A549 (cell line): ENCODE measurements around the gene NEDD8. TPM values are rescaled to one million over a fixed set of nuclear protein-coding genes. Genes with fewer than 3 reads are reported as not detected.
"Not testable (repeated sequence)": the region's sequence is repeated elsewhere in the genome, so short reads cannot be mapped to it uniquely, and the experiment has no call there.

Source experiments
- ATAC-seq, 2 experiments: fragments of 200-7000 bp in 1 of 2; fragments of >200 bp in 1 of 2; cut with Nextera tagmentation in 1 of 2; cut with Tn5 transposase in 1 of 2; 3 replicates each; pipeline versions ENCODE4 v1.8.0 to v1.9.1; 2018 to 2020; ENCODE audit warnings: mild to moderate bottlenecking in 1 of 2, moderate library complexity in 1 of 2
- CTCF ChIA-PET: fragments of 300-600 bp; sonication (Branson Sonifier 250); formaldehyde crosslinking; extraction: SDS; loops from one replicate; lab custom pipeline; 2021; ENCODE audit warnings: antibody characterized with exemption, inconsistent platforms; lab: Yijun Ruan, JAX
- POLR2A ChIA-PET: fragments of 350-600 bp; formaldehyde crosslinking; extraction: SDS; loops from one replicate; lab custom pipeline; 2021; ENCODE audit warnings: antibody characterized with exemption, inconsistent platforms; lab: Yijun Ruan, JAX
- DNase-seq, 2 experiments: peaks; one replicate each; pipeline versions ENCODE4 v3.0.0 to v3.0.0-alpha.2; 2011 to 2016; ENCODE audit warnings: low read depth in 1 of 2, low spot score in 1 of 2
- FAIRE-seq: peaks from 2 replicates; lab custom pipeline; 2011; peaks lifted over from hg19 to GRCh38; lab: Jason Lieb, UNC
- H3K27ac ChIP-seq, 2 experiments: fragments of >200 bp; sonication (Bioruptor Twin); formaldehyde crosslinking; 3 replicates each; pipeline ENCODE4 v1.5.1; 2016 to 2017
- H3K4me1 ChIP-seq: fragments of >200 bp; sonication (Bioruptor Twin); formaldehyde crosslinking; 3 replicates; pipeline ENCODE4 v1.6.1; 2016
- H3K4me2 ChIP-seq: fragments of >200 bp; sonication (Bioruptor Twin); formaldehyde crosslinking; 3 replicates; pipeline ENCODE4 v1.6.1; 2016
- H3K4me3 ChIP-seq: fragments of >200 bp; sonication (Bioruptor Twin); formaldehyde crosslinking; 3 replicates; pipeline ENCODE4 v1.5.1; 2016
- H3K9me3 ChIP-seq: fragments of >200 bp; sonication (Bioruptor Twin); formaldehyde crosslinking; 3 replicates; pipeline ENCODE4 v1.6.1; 2016
- BHLHE40 ChIP-seq: IDR thresholded peaks from 2 replicates; pipeline ENCODE4 v1.6.1; 2012; ENCODE audit warnings: low read depth, low read length, inconsistent platforms
- CBX2 ChIP-seq: fragments of 200-600 bp; sonication (generic); IDR thresholded peaks from 2 replicates; pipeline ENCODE4 v1.6.1; 2016; ENCODE audit warnings: low read depth, mild to moderate bottlenecking, borderline replicate concordance
- CHD2 ChIP-seq: fragments of 150-350 bp; IDR thresholded peaks from 2 replicates; pipeline ENCODE4 v1.6.1; 2014; ENCODE audit warnings: low read length; ENCODE audit not compliant: partially characterized antibody
- EHMT2 ChIP-seq: fragments of 200-600 bp; sonication (generic); IDR thresholded peaks from 2 replicates; pipeline ENCODE4 v1.6.1; 2016; ENCODE audit warnings: antibody characterized with exemption, low read depth, mild to moderate bottlenecking, moderate library complexity
- EP300 ChIP-seq, 2 experiments: fragments of >200 bp; sonication (Bioruptor Twin); formaldehyde crosslinking; IDR thresholded peaks; 2 replicates in 1 of 2; 3 replicates in 1 of 2; pipeline ENCODE4 v1.6.1; 2016 to 2017
- FOSB ChIP-seq: fragments of 250-450 bp; sonication (Bioruptor Pico); IDR thresholded peaks from 2 replicates; pipeline ENCODE4 v1.5.0; 2020; ENCODE audit warnings: mild to moderate bottlenecking, moderate library complexity
- FOSL2 ChIP-seq, 2 experiments: fragments of 450-650 bp in 1 of 2; fragments of >200 bp in 1 of 2; sonication (Bioruptor Twin) in 1 of 2; formaldehyde crosslinking; IDR thresholded peaks; 2 replicates each; pipeline versions ENCODE4 v1.5.0 to v1.6.1; 2016 to 2020; ENCODE audit warnings: mild to moderate bottlenecking in 1 of 2, moderate library complexity in 1 of 2
- HOXA7 ChIP-seq: fragments of 250-450 bp; sonication (Bioruptor Pico); IDR thresholded peaks from 2 replicates; pipeline ENCODE4 v1.5.0; 2020; ENCODE audit warnings: mild to moderate bottlenecking, moderate library complexity
- HOXB5 ChIP-seq: fragments of 250-450 bp; sonication (Bioruptor Pico); IDR thresholded peaks from 2 replicates; pipeline ENCODE4 v1.5.0; 2020; ENCODE audit warnings: mild to moderate bottlenecking, moderate library complexity
- KDM1A ChIP-seq: fragments of 200-600 bp; sonication (generic); IDR thresholded peaks from 2 replicates; pipeline ENCODE4 v1.6.1; 2016; ENCODE audit warnings: low read depth, mild to moderate bottlenecking
- KDM5A ChIP-seq: fragments of 200-600 bp; sonication (generic); IDR thresholded peaks from 2 replicates; pipeline ENCODE4 v1.6.1; 2016; ENCODE audit warnings: antibody characterized with exemption, mild to moderate bottlenecking
- MAFK ChIP-seq: fragments of 450-650 bp; IDR thresholded peaks from 2 replicates; pipeline ENCODE4 v1.6.1; 2014; ENCODE audit not compliant: partially characterized antibody
- NPAS2 ChIP-seq: fragments of 250-450 bp; sonication (Bioruptor Pico); IDR thresholded peaks from 2 replicates; pipeline ENCODE4 v1.8.0; 2022; ENCODE audit warnings: mild to moderate bottlenecking, moderate library complexity, borderline replicate concordance
- NR3C1 ChIP-seq: fragments of >200 bp; sonication (Bioruptor Twin); formaldehyde crosslinking; IDR thresholded peaks from 3 replicates; pipeline ENCODE4 v1.6.1; 2017
- PHF8 ChIP-seq: fragments of 200-600 bp; sonication (generic); IDR thresholded peaks from 2 replicates; pipeline ENCODE4 v1.6.1; 2016; ENCODE audit warnings: low read depth, mild to moderate bottlenecking, antibody characterized with exemption, moderate library complexity, borderline replicate concordance
- POLR2AphosphoS2 ChIP-seq: conservative IDR thresholded peaks from 2 replicates; pipeline ENCODE4 v1.6.1; 2012; ENCODE audit warnings: low read length, improper control_type of control experiment, inconsistent platforms
- TFCP2L1 ChIP-seq: fragments of 250-450 bp; sonication (Bioruptor Pico); IDR thresholded peaks from 2 replicates; pipeline ENCODE4 v1.5.0; 2021; ENCODE audit warnings: mild to moderate bottlenecking
- WGBS: methylation state at CpG from one replicate; pipeline ENCODE4 v1.1.6; 2017; ENCODE audit errors: missing lambda C conversion rate; 5-methylcytosine and 5-hydroxymethylcytosine counted together
- polyA plus RNA-seq, 4 experiments: library from polyadenylated mRNA; depleted of rRNA in 3 of 4; stranded (reverse); fragments of >200 nt; fragmentation: RNase III in 1 of 4; extraction: RNeasy Plus Mini Kit Qiagen cat#74134 plus additional on column Dnase treatment in 1 of 4; gene quantifications; 2 replicates in 3 of 4; 3 replicates in 1 of 4; pipeline ENCODE4 v1.2.3, GENCODE V29; 2011 to 2017

NEDD8 gene
- polyA plus RNA-seq, 2 of the 4 experiments (the other 2 are of a cell fraction) = 433 to 589 TPM

DNA sequence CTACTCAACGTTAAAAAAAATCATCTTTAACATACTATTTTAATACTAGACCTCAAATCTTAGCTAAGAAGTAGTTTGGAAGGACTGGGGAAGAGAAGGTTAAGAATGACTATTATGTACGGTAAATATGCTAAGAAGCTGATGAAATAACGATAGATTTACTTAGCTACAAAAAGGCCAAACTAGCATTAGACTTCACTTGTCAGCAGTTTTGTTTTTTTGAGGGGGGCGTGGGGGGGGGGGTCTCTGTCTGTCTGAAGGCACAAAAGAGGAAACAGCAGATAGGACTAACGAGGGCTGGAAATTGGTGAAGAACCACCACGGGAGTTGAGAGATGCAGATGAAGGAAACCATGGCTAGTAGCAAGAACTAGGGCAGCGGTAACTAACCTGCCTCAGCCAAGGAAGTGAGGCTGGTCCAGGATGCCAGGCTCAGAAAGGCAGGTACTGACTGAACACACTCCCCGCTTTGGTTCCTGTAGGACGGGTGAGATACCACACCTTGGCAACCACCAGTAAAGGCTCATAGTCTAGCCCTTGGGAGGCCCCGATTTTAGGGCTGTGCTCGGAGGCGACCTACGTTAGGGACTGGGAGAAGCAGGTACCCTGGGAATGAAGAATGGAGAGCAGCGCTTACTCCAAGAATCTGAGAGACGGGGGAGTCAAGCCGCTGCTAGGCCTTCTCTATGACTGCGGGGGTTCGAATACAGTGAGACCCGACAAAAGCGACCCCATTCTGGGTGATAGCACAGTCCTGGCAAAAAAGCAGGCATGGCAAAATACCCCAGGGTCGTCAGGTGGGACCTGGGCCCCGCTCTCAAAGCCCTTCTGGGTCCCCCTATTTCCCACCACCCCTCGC, 675 bp downstream of the NEDD8 start:
- H3K27ac ChIP-seq = peak overlapping the region; percentile 85 to 96
- ChIA-PET CTCF (interaction anchor here (0.9 to 1.6 kb wide), 3 partner anchors 12 to 66 kb away, joined by 4 to 11 read pairs (median 6); partner anchors contain the start of gene MDP1), POLR2A (interaction anchor here (0.7 to 1.0 kb wide), 2 partner anchors 16 to 42 kb away, joined by 3 to 7 read pairs; partner anchors contain the start of gene MDP1)
- no peak for TF ChIP-seq BHLHE40
- TF ChIP-seq KDM5A = 0 out of 2 replicates have a peak, but pooled peaks have one; percentile 32
- TF ChIP-seq MAFK = peak; percentile 29
- DNase-seq (peak in 1 of 2 experiments; percentile 36), ATAC-seq (peak; percentile 25 to 45; a peak in 5 of 6 replicates), FAIRE-seq (no peak)
- H3K4me1 ChIP-seq = peaks cover 18% of the 10 kb centered on the region
- no peaks in the 10 kb centered on the region for H3K9me3 ChIP-seq
- H3K4me2 ChIP-seq = peak overlapping the region; percentile 94
- WGBS = 13% methylated on average over 22 of the region's 23 CpGs
- peak overlapping the region; percentile 73 for H3K4me3 ChIP-seq

GRCh38 chr14:24228902-24229301, 3.3 kb downstream of the NEDD8 start:
- peaks cover 21% of the 10 kb centered on the region for H3K4me1 ChIP-seq
- H3K9me3 ChIP-seq = no peaks in the 10 kb centered on the region
- 73% methylated on average over 1 of the region's 1 CpG for WGBS
- no peak overlapping the region for H3K4me2 ChIP-seq
- H3K4me3 ChIP-seq = no peak overlapping the region
- TF ChIP-seq NR3C1 = no peak
- no peak overlapping the region for H3K27ac ChIP-seq
- FAIRE-seq (no peak), ATAC-seq (no peak), DNase-seq (no peak)
- CTCF ChIA-PET = interaction anchor here (1.0 to 2.5 kb wide), 4 partner anchors 13 to 79 kb away, joined by 3 to 14 read pairs (median 4); partner anchors contain the start of genes CIDEB, MDP1 and TINF2
- POLR2A ChIA-PET = no interaction called here

DNA sequence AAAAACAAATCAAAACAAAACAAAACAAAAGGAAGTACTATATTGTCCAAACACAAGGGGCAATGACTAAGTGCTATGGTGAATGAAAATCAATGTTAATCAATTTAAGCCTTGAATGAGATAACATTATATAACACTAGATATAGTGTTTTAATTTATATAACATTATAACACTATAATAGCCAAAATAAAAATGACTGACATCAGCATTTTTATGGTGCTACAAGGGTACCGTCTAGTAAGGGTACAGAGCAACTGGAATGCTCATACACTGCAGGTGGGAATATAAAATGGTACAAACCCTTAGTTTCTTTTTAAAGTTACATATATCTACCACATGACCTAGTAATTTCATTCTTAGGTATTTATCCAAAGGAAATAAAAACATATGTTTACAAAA, 5.7 kb downstream of the NEDD8 start:
- Histone ChIP-seq H3K4me2 (no peak overlapping the region), H3K4me1 (peaks cover 14% of the 10 kb centered on the region), H3K27ac (no peak overlapping the region), H3K4me3 (no peak overlapping the region), H3K9me3 (no peaks in the 10 kb centered on the region)
- 95% methylated on average over 1 of the region's 1 CpG for WGBS
- ATAC-seq (no peak), FAIRE-seq (no peak), DNase-seq (no peak)
- ChIA-PET POLR2A (no interaction called here), CTCF (interaction anchor here (1.0 to 1.4 kb wide), 3 partner anchors 10 to 16 kb away, joined by 3 to 6 read pairs (median 3); partner anchors contain the start of genes MDP1 and TINF2)
- no peak for TF ChIP-seq TFCP2L1 (CRISPR knock-in tag)
- peak; percentile 93 for TF ChIP-seq MAFK

DNA sequence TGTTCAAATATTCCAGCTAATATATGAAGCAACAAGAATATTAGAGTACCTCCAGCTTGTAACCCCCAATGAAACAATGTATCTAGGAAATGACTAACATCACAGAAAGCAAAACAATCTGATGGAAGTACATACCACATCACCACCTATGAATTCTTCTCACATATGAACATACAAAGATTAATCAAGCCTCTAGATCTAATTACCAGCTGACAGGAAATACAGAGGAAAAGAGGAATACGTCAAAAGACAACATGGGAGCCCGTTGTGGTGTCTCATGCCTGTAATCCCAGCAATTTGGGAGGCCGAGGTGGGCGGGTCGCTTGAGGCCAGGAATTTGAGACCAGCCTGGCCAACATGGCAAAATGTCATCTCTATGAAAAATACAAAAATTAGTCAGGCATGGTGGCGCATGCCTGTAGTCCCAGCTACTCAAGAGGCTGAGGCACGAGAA, 7.5 kb downstream of the NEDD8 start:
- Histone ChIP-seq H3K4me3 (no peak overlapping the region), H3K4me1 (peaks cover 7% of the 10 kb centered on the region; the same call in 2 of the 3 replicates), H3K9me3 (no peaks in the 10 kb centered on the region), H3K27ac (no peak overlapping the region), H3K4me2 (no peak overlapping the region)
- ATAC-seq = no peak
- ChIA-PET POLR2A (interaction anchor here (1.4 kb wide), 1 partner anchor 18 kb away, joined by 3 read pairs; the partner anchor contains the start of gene TINF2), CTCF (interaction anchor here (0.7 to 1.9 kb wide), 4 partner anchors 9 to 84 kb away, joined by 3 to 5 read pairs (median 4); partner anchors contain the start of genes MDP1 and TINF2)
- no peak for DNase-seq
- TF ChIP-seq CBX2 (no peak), POLR2AphosphoS2 (no peak), EP300 (IDR thresholded peaks at IDR 0.05) (no peak), CHD2 (no peak), HOXB5 (CRISPR knock-in tag) (no peak), NPAS2 (CRISPR knock-in tag) (no peak), HOXA7 (no peak), BHLHE40 (no peak), FOSB (CRISPR knock-in tag) (no peak), KDM1A (no peak), FOSL2 (IDR thresholded peaks at IDR 0.05) (no peak), FOSL2 (CRISPR knock-in tag; IDR thresholded peaks at IDR 0.05) (no peak), EHMT2 (no peak), PHF8 (no peak)
- FAIRE-seq = no peak
- WGBS = 86% methylated on average over 7 of the region's 7 CpGs

DNA sequence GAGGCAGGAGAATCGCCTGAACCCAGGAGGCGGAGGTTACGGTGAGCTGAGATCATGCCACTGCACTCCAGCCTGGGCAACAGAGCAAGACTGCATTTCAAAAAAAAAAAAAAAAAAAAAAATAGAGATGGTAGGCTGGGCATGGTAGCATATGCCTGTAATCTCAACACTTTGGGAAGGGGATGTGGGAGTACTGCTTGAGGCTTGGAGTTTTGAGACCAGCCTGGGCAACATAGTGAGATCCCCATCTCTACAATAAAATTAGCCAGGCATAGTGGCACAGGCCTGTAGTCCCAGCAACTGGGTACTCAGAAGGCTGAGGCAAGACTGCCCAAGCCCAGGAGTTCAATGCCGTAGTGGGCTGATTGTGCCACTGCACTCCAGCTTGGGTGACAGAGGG, 9.2 kb downstream of the NEDD8 start:
- DNase-seq, H3K4me1 ChIP-seq, FAIRE-seq, H3K9me3 ChIP-seq, H3K27ac ChIP-seq, H3K4me2 ChIP-seq, H3K4me3 ChIP-seq, POLR2A ChIA-PET, ATAC-seq: not testable (repeated sequence)
- 100% methylated on average over 4 of the region's 4 CpGs for WGBS
- CTCF ChIA-PET = interaction anchor here (1.2 kb wide), 1 partner anchor 17 kb away, joined by 5 read pairs; no protein-coding TSS in a partner anchor
